T47D (cell line): ENCODE results near the gene CERS6.

Experiments used
- DNase-seq, 2 experiments: peaks; one replicate each; pipeline versions ENCODE4 v3.0.0 to v3.0.0-alpha.2; 2011 to 2012; ENCODE audit warnings: low read depth in 1 of 2, low spot score in 1 of 2
- JUND ChIP-seq: IDR thresholded peaks from 2 replicates; pipeline ENCODE4 v1.6.1; 2012; ENCODE audit warnings: low read depth
- in situ Hi-C: cut with HindIII; loops from 2 replicates; pipeline ENCODE4 v1.10.0; 2016; ENCODE audit warnings: low sequenced_read_pairs, low pct_unique_long_range_greater_than_20kb

Gene CERS6

GRCh38 chr2:168584911-168585310, 128.8 kb downstream of the CERS6 start:
- DNase-seq: no peak
- TF ChIP-seq JUND: no peak
- in situ Hi-C loops: no loop called here

- no peak for DNase-seq
- in situ Hi-C loops: no loop called here
- no peak for TF ChIP-seq JUND
These were observed 129.6 kb downstream of the CERS6 start for GRCh38 chr2:168585700-168586099.

GRCh38 chr2:168587307-168587706, 131.2 kb downstream of the CERS6 start:
- in situ Hi-C loops: no loop called here
- TF ChIP-seq JUND: no peak
- DNase-seq: no peak

- in situ Hi-C loops: no loop called here
- DNase-seq: no peak
- no peak for TF ChIP-seq JUND
These were observed 133.5 kb downstream of the CERS6 start for GRCh38 chr2:168589236-168590211.

- in situ Hi-C loops: no loop called here
These were observed 136.2 kb downstream of the CERS6 start for GRCh38 chr2:168592181-168592831.

GRCh38 chr2:168593713-168594112, 137.6 kb downstream of the CERS6 start:
- in situ Hi-C loops: no loop called here
- no peak for DNase-seq
- TF ChIP-seq JUND: no peak

More at GRCh38 chr2:168592181-168592831, 136.2 kb downstream of the CERS6 start:
- TF ChIP-seq JUND: no peak
- DNase-seq: no peak

GRCh38 chr2:168594778-168595177, 138.7 kb downstream of the CERS6 start:
- in situ Hi-C loops: no loop called here
- TF ChIP-seq JUND: no peak
- no peak for DNase-seq

GRCh38 chr2:168596881-168597655, 141.0 kb downstream of the CERS6 start:
- DNase-seq: no peak
- in situ Hi-C loops: no loop called here
- TF ChIP-seq JUND: no peak

GRCh38 chr2:168599738-168600137, 143.7 kb downstream of the CERS6 start:
- DNase-seq: no peak
- TF ChIP-seq JUND: no peak
- in situ Hi-C loops: no loop called here

- in situ Hi-C loops: no loop called here
- no peak for DNase-seq
- TF ChIP-seq JUND: no peak
These were observed 144.9 kb downstream of the CERS6 start for GRCh38 chr2:168600949-168601348.

GRCh38 chr2:168601741-168602140, 145.7 kb downstream of the CERS6 start:
- in situ Hi-C loops: no loop called here
- no peak for DNase-seq
- TF ChIP-seq JUND: no peak

GRCh38 chr2:168602379-168602778, 146.3 kb downstream of the CERS6 start:
- TF ChIP-seq JUND: no peak
- DNase-seq: no peak
- in situ Hi-C loops: no loop called here
